Stomach (tissue), 4 donors: ENCODE data around the gene C1QL3.

Experiments used
- EP300 ChIP-seq: sonication (generic); formaldehyde crosslinking; IDR thresholded peaks from one replicate; pipeline ENCODE4 v1.6.1; 2017; ENCODE audit warnings: antibody characterized with exemption
- POLR2A ChIP-seq, 4 donors: fragments of 450-650 bp; IDR thresholded peaks; one replicate each; pipeline ENCODE4 v1.6.1; 2016; ENCODE audit warnings: antibody characterized with exemption in 4 of 4, control low read depth in 2 of 4, mild to moderate bottlenecking in 1 of 4, moderate library complexity in 1 of 4
- POLR2AphosphoS5 ChIP-seq, 3 donors: sonication (generic); formaldehyde crosslinking; IDR thresholded peaks; one replicate each; pipeline ENCODE4 v1.6.1; 2016; ENCODE audit warnings: antibody characterized with exemption in 3 of 3
- TF ChIP-seq, protein P1 (sequence below), 7 experiments: fragments of 450-650 bp in 4 of 7; fragments of 200-600 bp in 3 of 7; sonication (generic) in 3 of 7; IDR thresholded peaks; one replicate each; pipeline ENCODE4 v1.5.1; 2016 to 2019; ENCODE audit warnings: antibody characterized with exemption in 7 of 7, control low read depth in 2 of 7, mild to moderate bottlenecking in 1 of 7

DNA sequence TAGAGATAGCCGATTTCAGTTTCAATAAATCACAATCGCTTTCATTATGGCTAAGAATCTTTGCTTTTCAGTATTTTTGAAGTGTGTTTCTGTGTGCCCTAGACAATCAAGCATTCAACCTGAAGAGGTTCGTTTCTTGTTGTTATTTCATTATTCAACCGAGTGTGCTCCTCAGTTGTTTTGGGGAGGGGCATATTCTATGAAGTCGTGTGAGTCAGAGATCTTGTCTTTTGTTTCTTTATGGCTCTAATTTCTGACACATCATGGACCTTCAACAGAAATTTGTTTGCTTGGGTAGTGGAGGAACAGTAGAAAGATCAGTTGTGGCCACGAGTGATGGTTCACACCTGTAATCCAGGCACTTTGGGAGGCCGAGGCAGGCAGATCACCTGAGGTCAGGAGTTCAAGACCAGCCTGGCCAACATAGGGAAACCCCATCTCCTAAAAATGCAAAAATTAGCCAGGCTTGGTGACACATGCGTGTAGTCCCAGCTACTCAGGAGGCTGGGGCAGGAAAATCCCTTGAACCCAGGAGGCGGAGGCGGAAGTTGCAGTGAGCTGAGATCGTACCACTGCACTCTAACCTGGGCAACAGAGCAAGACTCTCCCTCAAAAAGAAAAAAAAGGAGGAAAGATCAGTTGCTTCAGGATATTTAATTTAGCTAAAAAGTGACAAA is 38.3 kb downstream of the C1QL3 start:
- TF ChIP-seq POLR2A (IDR thresholded peaks at IDR 0.05), result no peak
- no peak for TF ChIP-seq POLR2AphosphoS5 (IDR thresholded peaks at IDR 0.05)
- TF ChIP-seq, protein P1, sequence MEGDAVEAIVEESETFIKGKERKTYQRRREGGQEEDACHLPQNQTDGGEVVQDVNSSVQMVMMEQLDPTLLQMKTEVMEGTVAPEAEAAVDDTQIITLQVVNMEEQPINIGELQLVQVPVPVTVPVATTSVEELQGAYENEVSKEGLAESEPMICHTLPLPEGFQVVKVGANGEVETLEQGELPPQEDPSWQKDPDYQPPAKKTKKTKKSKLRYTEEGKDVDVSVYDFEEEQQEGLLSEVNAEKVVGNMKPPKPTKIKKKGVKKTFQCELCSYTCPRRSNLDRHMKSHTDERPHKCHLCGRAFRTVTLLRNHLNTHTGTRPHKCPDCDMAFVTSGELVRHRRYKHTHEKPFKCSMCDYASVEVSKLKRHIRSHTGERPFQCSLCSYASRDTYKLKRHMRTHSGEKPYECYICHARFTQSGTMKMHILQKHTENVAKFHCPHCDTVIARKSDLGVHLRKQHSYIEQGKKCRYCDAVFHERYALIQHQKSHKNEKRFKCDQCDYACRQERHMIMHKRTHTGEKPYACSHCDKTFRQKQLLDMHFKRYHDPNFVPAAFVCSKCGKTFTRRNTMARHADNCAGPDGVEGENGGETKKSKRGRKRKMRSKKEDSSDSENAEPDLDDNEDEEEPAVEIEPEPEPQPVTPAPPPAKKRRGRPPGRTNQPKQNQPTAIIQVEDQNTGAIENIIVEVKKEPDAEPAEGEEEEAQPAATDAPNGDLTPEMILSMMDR (IDR thresholded peaks at IDR 0.05), result no peak
- TF ChIP-seq EP300, result no peak
